HCEC 1CT (cell line): ENCODE results near the gene ROBO2.
A peak's percentile ranks its signal among the peaks of the same experiment; 100 is the strongest.

Source experiments
- DNase-seq: peaks from one replicate; pipeline ENCODE4 v3.0.0-alpha.2; 2017

ROBO2 gene

GRCh38 chr3:77039606-77040171 is at the start of gene ROBO2:
Gene ROBO2 (plus strand): TSS chr3:77040099. CDS start chr3:77040786, 687 bp downstream.
- peak; percentile 18 for DNase-seq

- DNase-seq = no peak
Observed at GRCh38 chr3:76990606-76991005, 49.3 kb upstream of the ROBO2 start.

- peak; percentile 48 for DNase-seq
Observed at GRCh38 chr3:76991165-76991564, 48.7 kb upstream of the ROBO2 start.

GRCh38 chr3:76997733-76998132 is 42.2 kb upstream of the ROBO2 start:
- DNase-seq = peak; percentile 76

- no peak for DNase-seq
Observed at GRCh38 chr3:76998555-76998954, 41.3 kb upstream of the ROBO2 start.

- no peak for DNase-seq
Observed at GRCh38 chr3:77001062-77001701, 38.7 kb upstream of the ROBO2 start.

- no peak for DNase-seq
Observed at GRCh38 chr3:77014226-77014625, 25.7 kb upstream of the ROBO2 start.

GRCh38 chr3:77025471-77025870 is 14.4 kb upstream of the ROBO2 start:
- no peak for DNase-seq

GRCh38 chr3:77026904-77027634 is 12.8 kb upstream of the ROBO2 start:
- DNase-seq = no peak

- DNase-seq = no peak
Observed at GRCh38 chr3:77028005-77028404, 11.9 kb upstream of the ROBO2 start.

- DNase-seq = peak; percentile 77
Observed at GRCh38 chr3:77038468-77038929, 1.4 kb upstream of the ROBO2 start.

GRCh38 chr3:77038930-77039605 is 831 bp upstream of the ROBO2 start:
- DNase-seq = no peak

GRCh38 chr3:77040216-77040615 is 317 bp downstream of the ROBO2 start:
- DNase-seq = peak; percentile 14

- no peak for DNase-seq
Observed at GRCh38 chr3:77040926-77041722, 1.2 kb downstream of the ROBO2 start.

GRCh38 chr3:77041811-77042210 is 1.9 kb downstream of the ROBO2 start:
- no peak for DNase-seq

GRCh38 chr3:77042343-77042742 is 2.4 kb downstream of the ROBO2 start:
- DNase-seq = no peak

- DNase-seq = peak; percentile 11
Observed at GRCh38 chr3:77042882-77043281, 3.0 kb downstream of the ROBO2 start.

GRCh38 chr3:77045686-77046085 is 5.8 kb downstream of the ROBO2 start:
- DNase-seq = no peak

- no peak for DNase-seq
Observed at GRCh38 chr3:77048186-77048585, 8.3 kb downstream of the ROBO2 start.

GRCh38 chr3:77051591-77051990 is 11.7 kb downstream of the ROBO2 start:
- no peak for DNase-seq

GRCh38 chr3:77052051-77052501 is 12.2 kb downstream of the ROBO2 start:
- DNase-seq = no peak
